ENCODE measurements around the gene MAP1LC3B.

- TF ChIP-seq EZH2 (IDR thresholded peaks at IDR 0.05; ENCODE audit: insufficient read depth, poor library complexity, severe bottlenecking): no peak
- TF ChIP-seq EZH2phosphoT487 (IDR thresholded peaks at IDR 0.05; ENCODE audit: insufficient read depth, low read depth): no peak
Measured at GRCh38 chr16:87392821-87393679, 914 bp downstream of the MAP1LC3B start.

Measured in GM23248 (cell line).